Stimulated activated CD4-positive, alpha-beta T cell treated with anti-CD3 and anti-CD28 coated beads, Interleukin-1b, Interleukin-23, amount 100 ng/mL, for 24 hours (primary cell): ENCODE results near the gene UHRF1.
"Not testable (repeated sequence)": the region's sequence is repeated elsewhere in the genome, so short reads cannot be mapped to it uniquely, and the experiment has no call there.

ENCODE experiments used
- DNase-seq, 4 experiments: peaks; one replicate each; pipeline ENCODE4 v3.0.0-alpha.2; 2020; ENCODE audit warnings: low read depth in 4 of 4, low spot score in 1 of 4

The UHRF1 gene

DNA sequence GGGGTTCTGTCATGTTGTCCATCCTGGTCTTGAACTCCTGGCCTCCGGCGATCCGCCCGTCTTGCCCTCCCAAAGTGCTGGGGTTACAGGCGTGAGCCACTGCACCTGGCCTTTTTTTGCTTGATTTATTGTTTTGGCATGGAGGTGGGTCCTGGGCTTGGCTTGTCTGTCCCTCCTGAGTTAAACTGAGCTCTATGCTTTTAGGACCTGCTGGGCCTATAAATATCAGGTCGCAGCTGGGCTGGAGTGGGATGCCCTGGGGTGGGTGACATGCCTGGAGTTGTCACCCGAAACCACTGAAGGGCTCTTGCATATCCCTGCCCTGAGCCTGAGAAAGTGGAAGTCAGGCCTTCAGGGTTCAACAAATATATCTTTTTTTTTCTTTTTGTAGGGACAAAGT lies 12.2 kb upstream of the UHRF1 start:
- DNase-seq, result no peak

DNA sequence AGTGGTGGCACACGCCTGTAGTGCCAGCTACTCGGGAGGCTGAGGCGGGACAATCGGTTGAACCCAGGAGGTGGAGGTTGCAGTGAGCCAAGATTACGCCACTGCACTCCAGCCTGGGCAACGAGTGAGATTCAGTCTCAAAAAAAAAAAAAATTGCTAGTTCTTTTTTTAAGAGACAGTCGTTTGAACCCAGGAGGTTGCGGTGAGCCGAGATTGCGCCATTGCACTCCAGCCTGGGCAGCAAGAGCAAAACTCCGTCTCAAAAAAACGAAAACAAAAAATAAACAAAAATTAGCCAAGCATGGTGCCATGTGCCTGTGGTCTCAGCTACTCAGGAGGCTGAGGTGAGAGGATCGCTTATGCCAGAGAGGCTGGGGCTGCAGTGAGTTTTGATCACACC lies 8.4 kb upstream of the UHRF1 start:
- DNase-seq, result not testable (repeated sequence)

DNA sequence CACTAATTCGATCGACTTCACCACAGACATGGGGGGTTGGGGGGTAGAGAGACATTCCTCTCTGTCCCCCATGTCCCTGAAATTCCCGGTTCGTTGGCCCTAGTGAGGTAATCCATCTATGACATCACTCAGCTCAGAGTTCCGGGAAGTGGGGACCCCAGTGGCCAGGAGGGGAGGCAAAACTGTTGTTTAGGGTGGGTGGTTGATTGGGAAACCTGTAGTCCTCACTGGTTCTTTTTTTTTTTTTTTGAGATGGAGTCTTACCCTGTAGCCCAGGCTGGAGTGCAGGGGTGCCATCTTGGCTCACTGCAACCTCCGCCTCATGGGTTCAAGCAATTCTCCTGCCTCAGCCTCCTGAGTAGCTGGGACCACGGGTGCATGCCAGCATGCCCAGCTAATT lies 6.5 kb upstream of the UHRF1 start, which contains the start of gene ARRDC5:
ARRDC5 (minus strand) TSS at position 101 of the 400 bp plus-strand sequence; CDS start at position 30, 71 bp downstream.
- DNase-seq, result no peak

DNA sequence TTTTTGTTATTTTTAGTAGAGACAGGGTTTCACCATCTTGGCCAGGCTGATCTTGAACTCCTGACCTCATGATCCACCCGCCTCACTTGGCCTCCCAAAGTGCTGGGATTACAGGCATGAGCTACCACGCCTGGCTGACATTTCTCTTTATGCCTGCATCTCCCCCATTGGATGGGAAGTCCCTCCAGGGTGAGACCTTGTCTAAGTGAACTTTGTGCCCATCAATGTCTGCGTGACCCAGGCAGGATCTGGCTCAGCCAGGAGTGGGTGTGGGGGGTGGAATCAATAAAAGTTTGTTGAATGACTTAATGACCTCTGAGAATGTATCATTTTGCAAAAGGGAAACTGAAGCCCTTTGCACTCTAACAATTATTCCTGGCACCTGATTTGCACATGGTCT lies 4.8 kb upstream of the UHRF1 start:
- no peak for DNase-seq

DNA sequence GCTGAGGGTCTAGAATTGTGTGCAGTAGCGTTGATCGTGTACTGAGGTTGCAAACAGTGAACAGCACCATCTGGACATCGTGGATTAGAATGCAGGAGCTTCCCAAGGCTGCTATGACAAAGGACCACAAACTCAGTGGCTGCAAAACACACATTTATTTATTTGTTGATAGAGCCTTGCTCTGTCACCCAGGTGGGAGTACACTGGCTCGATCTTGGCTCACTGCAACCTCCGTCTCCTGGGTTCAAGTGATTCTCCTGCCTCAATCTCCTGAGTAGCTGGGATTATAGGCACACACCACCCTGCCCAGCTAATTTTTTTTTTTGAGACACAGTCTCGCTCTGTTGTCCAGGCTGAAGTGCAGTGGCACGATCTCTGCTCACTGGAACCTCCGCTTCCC lies 2.3 kb upstream of the UHRF1 start:
- DNase-seq, result no peak

DNA sequence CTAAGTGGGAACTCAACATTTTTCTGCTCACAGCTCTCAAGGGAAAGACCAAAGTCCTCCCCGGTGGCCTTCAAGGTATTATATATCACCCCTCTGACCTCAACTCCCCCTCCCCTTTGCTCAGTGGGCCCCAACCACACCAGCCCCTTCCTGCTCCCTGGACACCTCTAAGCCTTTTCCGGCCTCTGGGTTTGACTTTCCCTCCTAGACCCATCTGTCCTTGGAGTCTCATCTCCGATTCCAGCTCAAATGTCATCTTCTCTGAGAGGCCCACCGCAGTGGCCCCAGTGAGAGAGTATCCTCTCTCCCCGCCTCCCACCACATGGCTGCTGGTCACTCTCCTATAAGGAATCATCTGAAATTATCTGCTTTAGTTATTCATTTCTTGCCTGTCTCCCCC lies 941 bp upstream of the UHRF1 start:
- DNase-seq, result no peak

DNA sequence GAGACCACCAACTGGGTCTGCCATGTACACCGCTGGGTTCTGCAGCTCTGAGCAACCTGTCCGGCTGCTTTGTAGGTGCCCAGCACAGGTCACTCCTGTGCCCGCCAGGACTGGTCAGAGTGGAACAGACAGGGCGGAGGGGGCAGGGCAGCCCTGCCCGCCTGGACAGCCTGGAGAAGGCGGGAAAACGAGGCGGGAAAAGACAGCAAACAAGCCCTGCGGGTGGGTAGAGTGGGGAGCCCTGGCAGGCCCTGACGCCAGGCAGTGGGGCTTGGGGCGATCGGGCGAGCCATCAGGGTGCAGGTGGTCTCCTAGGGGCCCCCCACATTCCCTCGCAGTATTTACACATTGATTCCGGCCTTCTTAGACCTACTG lies 533 bp upstream of the UHRF1 start:
- no peak for DNase-seq

DNA sequence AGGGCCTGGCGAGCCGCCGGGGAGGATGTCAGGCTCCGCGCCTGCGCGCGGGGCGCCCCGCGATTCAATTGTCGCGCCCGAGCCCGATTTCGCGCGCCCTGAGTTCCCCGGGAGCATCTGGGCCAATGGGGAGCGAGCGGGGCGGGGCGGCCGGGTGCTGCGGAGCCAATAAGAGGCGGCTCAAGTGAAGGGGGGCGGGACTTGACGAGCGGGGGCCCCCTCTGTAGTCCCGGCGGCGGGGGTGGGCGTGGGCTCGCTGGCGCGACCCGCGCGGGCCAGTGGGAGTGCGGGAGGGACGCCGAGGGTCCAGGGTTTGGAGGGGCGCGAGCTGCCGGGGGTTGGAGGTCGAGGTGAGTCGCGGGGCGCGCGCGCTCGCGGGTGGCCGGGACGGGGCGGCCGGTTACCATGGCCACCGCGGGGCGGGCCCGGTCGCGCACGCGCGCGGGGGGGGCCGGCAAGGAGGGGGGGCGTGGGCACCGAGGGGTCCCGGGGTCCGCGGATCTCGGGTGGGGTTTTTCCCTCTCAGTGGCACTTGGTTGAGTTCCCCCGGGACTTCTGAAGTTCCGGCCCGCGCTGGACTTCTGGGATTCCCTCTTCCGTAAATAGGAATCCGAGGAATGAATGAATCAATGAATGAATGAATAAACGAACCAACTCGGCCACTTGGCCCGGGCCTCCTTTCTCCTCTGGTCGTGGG lies 744 bp downstream of the UHRF1 start:
- DNase-seq, result peak; percentile 86 to 96 (median 90)

DNA sequence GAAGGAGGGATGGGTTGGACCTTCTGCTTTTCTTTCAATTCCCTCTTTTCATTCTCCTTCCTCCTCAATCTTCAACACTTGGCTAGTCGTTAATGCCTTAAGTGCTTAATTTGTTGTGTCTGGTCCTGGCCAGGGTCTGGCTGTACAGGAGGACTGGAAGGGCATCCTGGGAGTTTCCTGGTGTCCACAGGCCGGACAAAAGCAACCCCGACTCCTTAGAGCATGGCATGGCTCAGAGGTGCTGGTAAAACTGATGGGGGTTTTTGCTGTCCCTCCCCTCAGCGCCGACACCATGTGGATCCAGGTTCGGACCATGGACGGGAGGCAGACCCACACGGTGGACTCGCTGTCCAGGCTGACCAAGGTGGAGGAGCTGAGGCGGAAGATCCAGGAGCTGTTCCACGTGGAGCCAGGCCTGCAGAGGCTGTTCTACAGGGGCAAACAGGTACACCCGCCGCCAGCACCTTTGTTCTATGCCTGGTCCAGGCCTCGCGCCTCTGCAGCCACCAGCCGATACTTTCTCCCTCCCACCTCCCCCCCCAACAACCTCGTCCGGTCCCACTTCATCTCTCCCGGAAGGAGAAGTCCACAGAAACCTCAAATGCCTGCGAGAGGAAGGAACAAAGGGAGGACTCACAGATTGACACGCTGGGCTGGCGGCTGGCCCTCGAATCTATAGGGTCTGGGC lies 1.4 kb downstream of the UHRF1 start:
- DNase-seq, result no peak

DNA sequence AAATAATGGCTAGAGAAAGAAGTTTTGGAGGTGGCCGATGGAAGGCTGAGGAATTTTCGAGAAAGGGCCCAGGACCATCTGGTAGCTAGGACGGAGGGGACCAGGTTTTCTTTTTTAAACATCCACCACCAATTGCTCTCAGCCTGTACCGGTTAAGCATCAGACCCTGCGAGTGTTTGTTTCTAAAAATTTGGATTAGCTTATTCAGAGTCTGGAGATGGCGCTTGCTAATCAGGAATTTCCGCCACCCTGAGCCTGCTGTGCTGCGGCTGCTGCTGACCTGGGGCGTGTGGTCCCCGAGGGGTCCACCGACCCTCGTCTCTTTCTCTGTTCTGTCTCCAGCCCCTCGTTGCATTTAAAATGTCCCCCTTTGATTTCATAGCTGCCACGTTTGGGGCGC lies 2.0 kb downstream of the UHRF1 start:
- no peak for DNase-seq

DNA sequence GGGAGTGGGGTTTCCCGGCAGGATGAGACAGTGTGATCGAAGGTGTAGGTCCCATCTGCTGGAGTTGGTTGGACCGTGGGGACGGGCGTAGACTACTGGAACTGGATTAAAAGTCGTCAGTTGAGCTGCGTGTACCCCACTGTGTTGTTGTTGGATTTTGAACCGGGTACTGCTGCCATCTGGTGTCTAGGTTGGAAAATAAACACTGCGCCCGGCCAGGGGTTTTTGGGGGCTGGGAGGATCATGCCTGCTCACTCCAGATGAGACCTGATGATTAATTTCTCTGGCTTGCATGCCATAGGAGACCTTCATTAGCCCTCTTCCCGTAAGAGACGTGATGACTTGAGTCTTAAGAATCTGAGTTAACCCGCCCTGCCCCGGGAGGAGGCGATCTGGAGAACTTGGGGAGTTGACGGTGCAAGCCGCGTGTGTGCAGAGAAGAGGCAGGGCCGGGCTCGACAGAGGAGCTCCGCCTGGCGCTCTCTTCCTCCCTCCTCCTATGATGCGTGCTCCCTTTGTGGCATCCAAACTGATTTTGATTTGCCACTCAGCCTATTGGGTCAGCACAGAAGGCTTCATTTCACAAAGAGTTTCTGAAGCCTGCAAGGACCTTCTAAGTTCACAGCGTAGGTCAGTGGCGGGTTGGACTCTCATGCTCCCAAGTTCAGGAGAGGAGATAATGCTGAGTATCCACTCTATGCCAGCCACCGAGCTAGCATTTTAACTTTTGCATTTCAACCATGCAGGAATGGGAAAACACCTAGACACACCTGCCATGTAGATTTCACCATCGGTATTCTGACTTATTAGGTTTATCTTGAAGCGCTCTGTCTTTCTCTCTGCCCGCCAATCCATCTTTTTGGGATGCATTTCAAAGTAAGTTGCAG lies 2.7 kb downstream of the UHRF1 start:
- peak; percentile 50 to 69 (median 55) for DNase-seq

DNA sequence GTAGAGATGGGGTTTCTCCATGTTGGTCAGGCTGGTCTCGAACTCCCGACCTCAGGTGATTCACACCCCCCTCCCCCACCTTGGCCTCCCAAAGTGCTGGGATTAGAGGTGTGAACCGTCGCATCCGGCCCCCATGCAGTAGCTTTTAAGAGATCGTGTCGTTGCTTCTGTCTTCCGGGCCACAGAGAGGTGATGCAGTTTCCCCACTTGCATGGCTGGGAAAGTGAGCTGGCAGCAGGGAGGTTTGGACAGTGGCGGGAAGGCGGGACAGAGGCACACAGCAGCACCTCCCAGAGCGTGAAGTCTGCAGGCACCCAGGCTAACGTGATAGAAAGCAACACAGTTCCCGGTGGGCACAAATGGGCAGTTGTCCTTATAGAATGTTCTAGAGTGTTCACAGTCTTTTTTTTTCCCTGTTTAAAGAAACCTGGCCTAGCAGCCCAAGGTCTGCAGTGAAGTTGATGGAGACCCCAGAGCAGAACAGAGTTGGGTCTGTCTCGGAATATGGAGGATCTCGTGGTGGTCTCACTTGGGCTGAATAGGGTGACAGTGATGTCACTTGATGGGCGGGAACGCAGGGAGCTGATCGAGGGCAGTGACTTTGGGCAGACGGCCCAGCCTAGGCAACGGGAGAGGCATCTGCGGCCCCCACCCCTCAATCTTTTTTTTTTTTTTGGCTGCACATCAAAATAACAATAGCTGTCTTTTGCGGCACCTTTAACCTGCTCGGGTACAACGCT lies 4.9 kb downstream of the UHRF1 start:
- no peak for DNase-seq

DNA sequence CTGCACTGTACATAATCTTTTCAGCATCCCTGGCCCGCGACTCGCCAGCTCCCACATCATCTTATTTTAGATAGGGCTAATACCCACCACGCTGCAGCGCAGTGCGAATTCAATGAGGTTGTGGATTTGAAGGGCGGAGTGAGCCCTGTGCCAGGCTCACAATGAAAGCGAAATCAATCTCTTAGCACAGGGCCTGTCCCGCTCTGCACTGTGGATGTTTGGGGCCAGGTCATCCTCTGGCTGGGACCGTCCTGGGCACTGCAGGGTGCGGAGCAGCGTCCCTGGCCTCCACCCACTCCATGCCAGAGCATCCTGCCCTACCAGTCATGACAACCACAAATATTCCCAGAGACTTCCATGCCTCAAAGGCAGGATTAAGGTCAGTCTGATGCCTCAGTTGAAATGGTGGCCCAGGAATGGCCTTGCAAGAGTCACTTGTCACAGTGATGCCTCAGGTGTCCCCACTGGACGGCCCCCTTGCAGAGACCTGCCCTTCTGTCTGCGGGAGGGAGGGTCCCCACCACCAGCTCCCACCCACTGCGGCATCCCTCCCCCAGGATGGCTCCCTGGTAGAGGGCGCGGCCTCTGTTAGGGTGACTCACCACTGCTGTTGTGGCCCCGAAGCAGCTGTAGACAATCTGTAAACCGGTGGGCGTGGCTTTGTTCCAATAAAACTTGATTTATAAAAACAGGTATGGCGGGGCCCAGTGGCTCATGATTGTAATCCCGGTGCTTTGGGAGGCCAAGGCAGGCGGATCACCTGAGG lies 5.6 kb downstream of the UHRF1 start:
- peak in 2 of 4 experiments; percentile 56 to 61 for DNase-seq

DNA sequence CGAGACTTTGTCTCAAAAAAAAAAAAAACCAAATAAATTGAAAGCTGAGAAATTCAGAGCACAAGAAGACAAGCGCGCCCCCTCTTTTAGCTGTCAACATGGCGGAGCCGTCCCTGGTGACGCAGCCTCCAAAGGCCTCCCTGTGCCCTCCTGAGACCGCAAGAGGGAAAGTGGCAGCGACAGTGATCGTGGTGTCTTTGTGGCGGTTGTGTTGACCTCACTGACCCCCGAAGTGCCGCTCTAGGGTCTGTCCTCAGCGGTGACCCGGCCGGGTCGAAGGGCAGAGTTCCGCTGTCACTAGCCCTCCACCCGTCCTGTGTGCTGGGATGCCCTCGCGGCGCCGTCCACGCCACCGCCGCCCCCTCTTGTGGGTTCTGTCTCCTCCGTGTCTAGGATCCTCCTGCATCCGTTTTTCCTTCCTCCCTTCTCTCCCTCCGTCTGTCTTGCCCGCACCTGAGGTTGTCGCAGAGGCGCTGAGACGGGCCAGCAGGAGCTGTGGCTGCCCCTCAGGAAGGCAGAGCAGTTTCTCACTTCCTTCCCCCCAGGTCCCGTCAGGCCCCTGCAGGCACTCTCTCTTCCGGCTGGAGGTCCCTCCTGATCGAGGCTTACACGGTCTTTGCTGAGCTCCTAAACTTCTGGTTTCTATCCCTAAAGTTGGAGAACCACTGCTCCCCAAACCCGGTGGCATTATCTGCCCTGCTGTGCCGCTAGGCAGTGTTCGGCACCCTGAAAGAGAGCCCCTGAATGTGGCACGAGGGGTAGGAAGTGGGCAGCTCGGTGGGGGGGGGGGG lies 7.2 kb downstream of the UHRF1 start:
- no peak for DNase-seq

DNA sequence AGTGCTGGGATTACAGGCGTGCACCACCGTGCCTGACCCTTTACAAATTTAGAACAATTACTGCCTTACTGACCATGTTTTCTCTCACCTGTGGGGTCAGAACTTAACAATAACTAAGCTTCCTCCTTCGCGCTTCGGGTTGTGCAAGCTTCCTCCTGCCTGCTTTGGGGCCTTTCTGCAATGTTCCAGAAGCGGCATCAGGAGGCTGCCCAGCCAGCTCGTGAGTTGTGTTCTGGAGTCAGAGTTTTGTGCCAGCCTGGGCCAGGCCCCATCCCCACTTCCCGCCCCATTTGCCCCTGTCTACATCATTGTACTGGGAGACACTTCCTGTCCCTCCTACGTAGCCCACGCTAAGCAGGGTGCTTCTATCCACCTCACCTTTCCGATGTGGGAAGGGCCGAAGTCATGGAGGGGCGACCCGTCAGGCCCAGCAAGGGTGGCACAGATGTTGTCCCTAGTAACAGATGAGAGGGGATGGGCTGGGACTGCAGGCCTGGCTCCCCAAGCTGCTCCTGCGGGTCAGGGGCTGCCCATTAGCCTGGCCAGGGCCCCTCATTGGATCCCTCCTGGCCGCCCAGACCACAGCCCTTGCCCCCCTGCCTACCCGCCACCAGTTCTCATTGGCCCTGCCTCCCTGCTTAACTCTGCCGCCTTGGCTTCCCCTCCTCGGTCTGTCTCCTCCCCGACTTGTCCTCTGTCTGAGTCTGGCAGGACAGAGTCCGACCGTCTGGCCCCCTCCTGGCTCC lies 13.4 kb downstream of the UHRF1 start:
- no peak for DNase-seq

DNA sequence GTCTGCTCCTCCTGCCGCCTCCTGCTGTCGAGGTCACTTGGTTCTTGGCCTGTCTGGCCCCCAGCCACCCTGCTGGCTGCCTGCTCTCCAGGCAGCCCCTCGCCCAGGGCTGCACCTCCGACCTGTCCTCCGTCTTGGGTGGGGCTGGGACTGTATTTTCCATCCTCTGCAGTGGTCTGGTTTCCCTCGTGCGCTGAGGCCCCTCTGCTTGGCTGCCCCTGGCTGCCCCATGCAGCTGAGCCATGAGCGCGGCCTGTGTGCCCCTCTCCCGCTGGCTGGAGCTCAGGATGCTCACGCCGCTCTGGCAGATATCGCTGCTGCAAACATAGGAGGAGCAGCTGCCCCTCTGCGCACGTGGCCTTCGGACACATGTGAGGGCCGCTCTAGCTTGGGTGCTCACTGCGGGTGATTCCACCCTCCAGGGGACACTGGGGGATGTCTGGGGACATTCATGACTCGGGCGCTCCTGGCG lies 14.0 kb downstream of the UHRF1 start:
- no peak for DNase-seq

DNA sequence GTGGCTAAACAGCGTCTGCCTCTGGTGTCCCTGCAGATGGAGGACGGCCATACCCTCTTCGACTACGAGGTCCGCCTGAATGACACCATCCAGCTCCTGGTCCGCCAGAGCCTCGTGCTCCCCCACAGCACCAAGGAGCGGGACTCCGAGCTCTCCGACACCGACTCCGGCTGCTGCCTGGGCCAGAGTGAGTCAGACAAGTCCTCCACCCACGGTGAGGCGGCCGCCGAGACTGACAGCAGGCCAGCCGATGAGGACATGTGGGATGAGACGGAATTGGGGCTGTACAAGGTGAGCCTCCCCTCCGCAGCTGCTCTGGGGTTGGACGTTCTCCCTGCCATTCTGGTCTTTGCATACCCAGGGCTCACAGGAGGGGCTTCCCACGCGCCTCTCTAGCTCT lies 19.9 kb downstream of the UHRF1 start:
- DNase-seq, result no peak

DNA sequence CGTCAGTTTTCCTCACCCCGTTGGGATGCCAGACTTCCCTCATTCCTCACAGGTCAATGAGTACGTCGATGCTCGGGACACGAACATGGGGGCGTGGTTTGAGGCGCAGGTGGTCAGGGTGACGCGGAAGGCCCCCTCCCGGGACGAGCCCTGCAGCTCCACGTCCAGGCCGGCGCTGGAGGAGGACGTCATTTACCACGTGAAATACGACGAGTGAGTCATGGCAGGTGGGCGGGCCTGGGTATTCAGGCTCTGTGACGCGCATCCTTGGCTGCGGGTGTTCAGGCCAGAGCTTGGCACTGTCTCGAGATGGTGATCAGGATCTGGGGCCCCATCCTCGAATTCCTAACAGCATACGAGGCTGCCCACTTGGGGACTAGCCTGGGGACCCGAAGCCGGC lies 21.4 kb downstream of the UHRF1 start:
- no peak for DNase-seq

DNA sequence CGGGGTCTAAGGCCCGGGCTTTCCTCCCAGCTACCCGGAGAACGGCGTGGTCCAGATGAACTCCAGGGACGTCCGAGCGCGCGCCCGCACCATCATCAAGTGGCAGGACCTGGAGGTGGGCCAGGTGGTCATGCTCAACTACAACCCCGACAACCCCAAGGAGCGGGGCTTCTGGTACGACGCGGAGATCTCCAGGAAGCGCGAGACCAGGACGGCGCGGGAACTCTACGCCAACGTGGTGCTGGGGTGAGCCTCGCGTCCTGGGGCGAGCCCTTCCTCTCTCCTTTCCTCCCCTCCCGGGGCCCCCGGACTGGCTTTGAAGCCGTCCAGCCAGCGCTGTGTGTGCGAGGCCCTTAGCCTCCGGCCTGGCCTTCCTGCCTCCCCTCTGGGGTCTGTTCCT lies 23.4 kb downstream of the UHRF1 start:
- DNase-seq, result no peak
